Loucy (cell line): Measurements from ENCODE around the gene GATC.

Experiments
- H2AFZ ChIP-seq: fragments of 200-600 bp; sonication (generic); 2 replicates; pipeline ENCODE4 v1.6.0; 2016; ENCODE audit warnings: antibody characterized with exemption, mild to moderate bottlenecking, low read length, moderate library complexity
- H3F3A ChIP-seq: fragments of 200-600 bp; 2 replicates; pipeline ENCODE4 v1.6.0; 2016; ENCODE audit warnings: antibody characterized with exemption, low read depth, mild to moderate bottlenecking
- H3K27me3 ChIP-seq: fragments of 200-600 bp; sonication (generic); 2 replicates; pipeline ENCODE4 v1.6.1; 2014; ENCODE audit warnings: low read length, mild to moderate bottlenecking; ENCODE audit not compliant: insufficient read depth, poor library complexity, severe bottlenecking
- H3K36me3 ChIP-seq: fragments of 200-600 bp; sonication (generic); 2 replicates; pipeline ENCODE4 v1.6.1; 2016; ENCODE audit warnings: low read length; ENCODE audit not compliant: insufficient read depth
- H3K4me1 ChIP-seq: fragments of 200-600 bp; sonication (generic); 2 replicates; pipeline ENCODE4 v1.5.1; 2014; ENCODE audit warnings: low read length, mild to moderate bottlenecking; ENCODE audit not compliant: insufficient read depth, poor library complexity, severe bottlenecking
- H3K4me2 ChIP-seq: fragments of 200-600 bp; sonication (generic); 2 replicates; pipeline ENCODE4 v1.6.0; 2014; ENCODE audit warnings: antibody characterized with exemption, low read length, low read depth, mild to moderate bottlenecking; ENCODE audit not compliant: poor library complexity, severe bottlenecking
- H3K4me3 ChIP-seq: fragments of 200-600 bp; sonication (generic); 2 replicates; pipeline ENCODE4 v1.5.1; 2014; ENCODE audit warnings: low read length, mild to moderate bottlenecking, mixed read lengths; ENCODE audit not compliant: poor library complexity, severe bottlenecking
- H3K79me2 ChIP-seq: fragments of 200-600 bp; sonication (generic); 2 replicates; pipeline ENCODE4 v1.6.1; 2014; ENCODE audit warnings: low read length; ENCODE audit not compliant: insufficient read depth
- H3K9ac ChIP-seq: fragments of 200-600 bp; sonication (generic); 2 replicates; pipeline ENCODE4 v1.6.0; 2014; ENCODE audit warnings: mild to moderate bottlenecking, low read depth, low read length, moderate library complexity; ENCODE audit not compliant: poor library complexity, severe bottlenecking
- H3K9me2 ChIP-seq: fragments of 200-600 bp; sonication (generic); replicated peaks from 2 replicates; pipeline ENCODE4 v1.6.1; 2016; ENCODE audit warnings: low read depth, low read length, mixed read lengths
- H3K9me3 ChIP-seq: fragments of 200-600 bp; sonication (generic); 2 replicates; pipeline ENCODE4 v1.6.1; 2014; ENCODE audit warnings: mild to moderate bottlenecking, antibody characterized with exemption, low read length, low read depth; ENCODE audit not compliant: insufficient read depth
- H4K20me1 ChIP-seq: fragments of 200-600 bp; sonication (generic); 2 replicates; pipeline ENCODE4 v1.6.0; 2014; ENCODE audit warnings: antibody characterized with exemption, low read length, mild to moderate bottlenecking; ENCODE audit not compliant: insufficient read depth, poor library complexity, severe bottlenecking
- CTCF ChIP-seq: fragments of 200-600 bp; sonication (generic); conservative IDR thresholded peaks from 2 replicates; pipeline ENCODE4 v1.5.1; 2014; ENCODE audit warnings: mild to moderate bottlenecking, antibody characterized with exemption, low read length
- EZH2phosphoT487 ChIP-seq: fragments of 200-600 bp; IDR thresholded peaks from 2 replicates; pipeline ENCODE4 v1.6.1; 2018; ENCODE audit warnings: antibody characterized with exemption, mild to moderate bottlenecking, moderate library complexity, borderline replicate concordance

Gene GATC

DNA sequence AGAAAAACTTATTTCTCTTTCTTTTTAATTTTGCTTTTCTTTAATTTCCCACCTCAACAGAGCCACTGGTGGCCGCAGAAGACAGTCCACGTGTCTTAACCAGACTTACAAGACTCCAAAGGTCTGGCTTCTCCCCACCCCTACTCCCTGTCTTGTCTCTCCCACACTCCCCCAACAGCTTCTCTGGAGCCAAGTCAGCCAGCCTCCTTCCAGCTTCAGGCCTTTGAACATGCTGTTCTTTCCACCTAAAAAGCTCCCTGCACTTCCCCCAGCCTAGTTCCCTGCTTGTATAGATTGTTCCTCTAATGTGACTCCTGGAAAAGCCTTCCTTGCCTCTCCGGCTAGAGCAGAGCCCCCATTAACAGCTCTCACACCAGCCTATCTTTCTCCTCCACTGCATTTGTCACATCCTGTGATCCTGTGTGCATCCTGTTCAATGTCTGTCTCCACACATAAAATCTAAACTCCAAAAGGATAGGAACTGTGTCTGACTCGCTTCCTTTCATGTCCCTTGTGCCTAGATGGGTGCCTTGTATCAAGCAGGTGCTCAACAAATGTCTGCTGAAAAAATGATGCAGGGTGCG lies 41.9 kb downstream of the GATC start:
- Histone ChIP-seq H3K79me2 (no peaks in the 10 kb centered on the region), H3K4me1 (peaks cover 4% of the 10 kb centered on the region), H3K4me2 (no peak overlapping the region), H3K9ac (no peak overlapping the region), H3K9me2 (no peaks in the 10 kb centered on the region), H3K9me3 (no peaks in the 10 kb centered on the region), H2AFZ (no peak overlapping the region), H4K20me1 (no peaks in the 10 kb centered on the region), H3F3A (no peaks in the 10 kb centered on the region), H3K36me3 (no peaks in the 10 kb centered on the region), H3K4me3 (no peak overlapping the region), H3K27me3 (no peaks in the 10 kb centered on the region)
- TF ChIP-seq CTCF: no peak
- no peak for TF ChIP-seq EZH2phosphoT487

DNA sequence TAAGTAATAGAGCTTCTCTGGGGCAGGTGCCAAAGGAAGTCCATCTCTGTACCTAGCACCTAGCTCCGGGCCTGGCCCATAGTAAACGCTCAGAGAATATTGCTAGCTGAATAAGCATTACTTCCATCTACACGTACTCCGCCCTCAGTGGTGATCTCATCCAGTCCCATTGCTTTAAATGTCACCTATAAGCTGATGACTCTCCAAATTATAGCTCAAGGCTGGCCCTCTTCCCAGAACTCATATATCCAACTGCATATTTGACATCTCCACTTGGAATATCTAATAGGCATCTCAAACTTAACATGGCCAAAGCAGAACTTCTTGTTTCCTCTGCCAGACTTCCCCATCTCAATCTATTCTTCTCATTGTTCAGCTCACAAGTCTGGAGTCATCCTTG lies 42.8 kb downstream of the GATC start:
- Histone ChIP-seq H3K4me3 (no peak overlapping the region), H3K4me2 (no peak overlapping the region), H3K27me3 (no peaks in the 10 kb centered on the region), H4K20me1 (no peaks in the 10 kb centered on the region), H3K79me2 (no peaks in the 10 kb centered on the region), H3K36me3 (no peaks in the 10 kb centered on the region), H3F3A (no peaks in the 10 kb centered on the region), H2AFZ (no peak overlapping the region), H3K4me1 (peaks cover 4% of the 10 kb centered on the region), H3K9me3 (no peaks in the 10 kb centered on the region), H3K9me2 (no peaks in the 10 kb centered on the region), H3K9ac (no peak overlapping the region)
- no peak for TF ChIP-seq EZH2phosphoT487
- TF ChIP-seq CTCF: no peak

DNA sequence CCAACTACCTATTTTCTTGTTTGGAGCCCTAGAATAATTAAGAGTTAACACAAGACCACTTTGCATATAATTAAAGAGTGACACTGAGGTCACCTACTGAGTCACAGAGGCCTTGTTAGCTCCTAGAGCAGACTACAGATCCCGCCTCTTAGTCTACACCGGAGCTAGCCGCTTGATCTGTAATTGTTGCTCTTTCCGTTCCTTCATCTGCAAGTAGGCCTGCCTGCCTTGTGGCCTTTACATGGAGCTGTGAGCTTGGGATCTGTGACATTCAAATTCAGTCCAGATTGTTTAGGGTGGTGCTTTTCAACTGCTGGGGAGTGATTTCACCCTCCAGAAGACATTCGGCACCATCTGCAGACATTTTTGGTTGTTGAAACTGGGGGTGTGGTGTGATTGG lies 44.1 kb downstream of the GATC start:
- Histone ChIP-seq H3K9ac (no peak overlapping the region), H3K79me2 (no peaks in the 10 kb centered on the region), H4K20me1 (no peaks in the 10 kb centered on the region), H3K9me2 (no peaks in the 10 kb centered on the region), H3K4me3 (no peak overlapping the region), H3K36me3 (no peaks in the 10 kb centered on the region), H3K4me1 (peaks cover 9% of the 10 kb centered on the region), H3K27me3 (no peaks in the 10 kb centered on the region), H3K4me2 (no peak overlapping the region), H2AFZ (no peak overlapping the region), H3K9me3 (no peaks in the 10 kb centered on the region), H3F3A (no peaks in the 10 kb centered on the region)
- TF ChIP-seq CTCF: no peak
- TF ChIP-seq EZH2phosphoT487: no peak
